Kidney glomerular epithelial cell (primary cell): ENCODE results near the gene TUBAL3.
"Not testable (repeated sequence)": the region's sequence is repeated elsewhere in the genome, so short reads cannot be mapped to it uniquely, and the experiment has no call there.

Experiments used
- DNase-seq: peaks from one replicate; lab custom pipeline; 2025; lab: John Stamatoyannopoulos, UW

The TUBAL3 gene

DNA sequence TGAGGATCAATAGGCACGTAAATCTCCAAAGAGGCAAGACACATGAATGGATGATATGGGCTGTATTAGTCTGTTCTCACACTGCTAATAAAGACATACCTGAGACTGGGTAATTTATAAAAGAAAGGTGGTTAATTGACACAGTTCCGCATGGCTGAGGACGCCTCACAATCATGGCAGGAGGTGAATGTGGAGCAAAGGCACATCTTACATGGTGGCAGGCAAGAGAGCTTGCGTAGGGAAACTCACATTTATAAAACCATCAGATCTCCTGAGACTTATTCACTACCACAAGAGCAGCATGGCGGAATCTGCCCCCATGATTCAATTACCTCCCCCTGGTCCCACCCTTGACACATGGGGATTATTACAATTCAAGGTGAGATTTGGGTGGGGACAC lies 25.4 kb downstream of the TUBAL3 start:
- DNase-seq, result not testable (repeated sequence)

DNA sequence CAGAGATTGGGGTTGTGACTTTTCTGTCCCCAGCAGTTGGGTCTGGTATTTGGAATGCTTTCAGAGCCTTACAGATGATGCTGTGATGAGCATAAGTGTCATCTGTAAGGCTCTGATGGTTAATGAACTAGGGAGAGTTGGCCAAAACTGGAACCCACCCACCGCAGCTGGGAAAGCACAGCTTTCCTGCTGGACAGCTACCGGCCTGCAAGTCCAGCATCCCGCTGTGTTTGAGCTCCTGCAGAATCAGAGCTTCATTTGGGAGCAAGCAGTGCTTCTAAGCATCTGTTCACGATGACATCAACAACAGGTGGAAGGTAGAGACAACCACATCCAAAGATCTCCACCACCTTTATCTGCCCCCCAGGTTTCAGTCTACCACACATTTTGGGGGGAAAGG lies 28.2 kb downstream of the TUBAL3 start:
- no peak for DNase-seq

DNA sequence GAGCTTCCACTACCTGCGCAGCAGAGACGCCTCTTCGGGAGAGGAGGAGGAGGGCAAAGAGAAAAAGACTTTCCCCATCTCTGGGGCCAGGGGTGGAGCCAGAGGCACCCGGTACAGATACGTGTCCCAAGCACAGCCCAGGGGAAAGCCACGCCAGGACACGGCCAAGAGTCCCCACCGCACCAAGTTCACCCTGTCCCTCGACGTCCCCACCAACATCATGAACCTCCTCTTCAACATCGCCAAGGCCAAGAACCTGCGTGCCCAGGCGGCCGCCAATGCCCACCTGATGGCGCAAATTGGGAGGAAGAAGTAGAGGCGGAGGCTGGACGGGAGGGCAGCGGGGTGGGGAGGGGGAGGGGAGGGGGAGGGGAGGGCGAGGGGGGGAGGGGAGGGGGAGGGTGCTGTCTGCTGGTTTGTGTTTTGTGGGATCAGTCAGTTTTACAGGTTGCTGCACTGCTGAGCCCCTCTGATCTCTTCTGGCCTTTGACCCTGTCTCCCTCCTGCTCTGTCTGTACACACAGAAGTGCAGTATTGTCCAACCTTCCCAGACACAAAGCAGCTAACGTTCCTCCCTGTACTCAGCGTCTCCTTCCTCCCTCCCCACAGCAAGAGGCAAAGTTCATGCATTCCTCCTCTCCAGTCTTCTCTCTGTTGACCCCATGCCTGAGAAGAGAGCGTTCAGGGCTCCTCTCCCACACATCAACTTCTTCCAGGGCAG lies 30.6 kb downstream of the TUBAL3 start:
- DNase-seq, result no peak

DNA sequence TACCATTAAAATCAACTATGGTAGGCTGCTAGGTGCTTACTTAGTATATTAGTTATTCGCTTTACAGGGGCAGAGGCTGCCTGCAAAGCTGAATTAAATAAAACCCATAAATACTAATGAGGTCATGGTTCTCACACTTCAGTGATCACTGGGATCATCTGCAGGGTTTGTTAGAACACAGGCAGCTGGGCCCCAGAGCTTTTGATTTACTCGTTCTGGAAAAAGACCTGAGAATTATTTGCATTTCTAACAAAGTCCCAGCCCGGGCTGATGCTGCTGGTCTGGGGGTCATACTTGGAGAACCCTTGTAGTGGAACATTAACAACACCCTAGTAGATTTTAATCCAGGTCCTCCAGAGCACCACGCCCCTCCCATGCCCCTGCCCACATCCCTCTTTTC lies 31.3 kb downstream of the TUBAL3 start:
- DNase-seq, result no peak

DNA sequence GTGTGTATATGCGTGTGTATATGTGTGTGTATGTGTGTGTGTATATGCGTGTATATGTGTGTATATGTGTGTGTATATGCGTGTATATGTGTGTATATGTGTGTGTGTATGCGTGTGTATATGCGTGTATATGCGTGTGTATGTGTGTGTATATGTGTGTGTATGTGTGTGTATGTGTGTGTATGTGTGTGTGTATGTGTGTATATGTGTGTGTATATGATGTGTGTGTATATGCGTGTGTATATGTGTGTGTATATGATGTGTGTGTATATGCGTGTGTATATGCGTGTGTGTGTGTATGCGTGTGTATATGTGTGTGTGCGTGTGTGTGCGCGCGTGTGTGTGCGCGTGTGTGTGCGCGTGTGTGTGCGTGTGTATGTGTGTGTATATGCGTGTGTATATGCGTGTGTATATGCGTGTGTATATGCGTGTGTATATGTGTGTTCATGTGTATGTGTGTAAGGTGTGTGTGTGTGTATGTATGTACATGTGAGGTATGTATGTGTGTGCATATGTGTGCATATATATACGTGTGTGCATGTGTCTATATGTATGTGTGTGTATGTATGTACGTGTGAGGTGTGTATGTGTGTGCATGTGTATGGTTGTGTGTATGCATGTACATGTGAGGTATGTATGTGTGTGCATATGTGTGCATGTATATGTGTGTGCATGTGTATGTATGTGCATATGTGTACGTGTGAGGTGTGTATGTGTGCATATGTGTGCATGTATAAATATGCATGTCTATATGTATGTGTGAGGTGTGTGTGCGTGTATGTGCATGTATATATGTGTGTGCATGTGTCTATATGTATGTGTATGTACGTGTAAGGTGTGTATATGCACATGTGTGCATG lies 33.9 kb downstream of the TUBAL3 start:
- no peak for DNase-seq

DNA sequence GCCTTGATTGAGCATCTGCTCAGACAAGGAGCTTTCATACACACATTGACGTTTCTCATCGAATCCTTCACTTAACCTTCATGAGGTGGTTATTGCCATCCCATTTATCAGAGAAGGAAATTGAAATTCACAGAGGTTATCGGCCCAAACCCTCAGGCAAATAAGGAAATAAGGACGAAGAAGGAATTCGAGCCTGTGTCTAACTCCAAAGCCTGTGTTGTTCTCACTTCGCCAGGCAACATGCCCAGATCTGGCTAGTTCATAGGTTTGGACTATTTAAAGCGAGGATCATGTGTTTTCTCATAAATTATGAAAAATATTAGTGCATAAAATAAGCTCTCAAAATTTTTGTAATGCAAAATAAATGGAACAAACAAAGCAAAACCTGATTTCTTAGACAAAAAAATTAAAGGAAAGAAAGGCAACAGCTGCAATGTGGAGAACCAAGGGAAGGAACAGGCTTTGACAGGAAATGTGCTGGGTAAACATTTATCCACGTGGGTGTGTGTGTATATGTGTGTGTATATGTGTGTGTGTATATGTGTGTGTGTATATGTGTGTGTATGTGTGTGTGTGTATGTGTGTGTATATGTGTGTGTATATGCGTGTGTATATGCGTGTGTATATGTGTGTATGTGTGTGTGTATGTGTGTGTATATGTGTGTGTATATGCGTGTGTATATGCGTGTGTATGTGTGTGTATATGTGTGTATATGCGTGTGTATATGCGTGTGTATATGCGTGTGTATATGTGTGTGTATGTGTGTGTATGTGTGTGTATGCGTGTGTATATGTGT lies 35.1 kb downstream of the TUBAL3 start:
- no peak for DNase-seq

DNA sequence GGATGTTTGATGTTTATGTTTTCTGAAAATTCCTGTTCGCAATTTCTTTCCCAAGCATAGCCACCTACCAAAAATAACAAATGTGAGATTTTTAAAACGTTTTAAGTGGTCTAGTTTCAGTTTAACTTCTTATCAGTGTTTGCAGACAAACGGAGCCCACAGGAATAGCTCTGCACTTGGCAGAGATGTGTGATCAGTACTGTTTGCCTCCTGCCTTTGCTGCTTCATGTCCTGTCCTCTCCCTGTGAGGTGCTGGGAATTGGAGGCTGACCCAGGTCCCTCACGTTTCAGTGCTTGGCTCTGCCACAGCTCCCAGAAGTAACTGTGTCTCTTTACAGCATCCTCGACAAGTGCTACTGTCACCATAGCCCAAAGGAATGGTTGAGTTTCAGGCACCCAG lies 38.7 kb downstream of the TUBAL3 start:
- DNase-seq, result no peak

DNA sequence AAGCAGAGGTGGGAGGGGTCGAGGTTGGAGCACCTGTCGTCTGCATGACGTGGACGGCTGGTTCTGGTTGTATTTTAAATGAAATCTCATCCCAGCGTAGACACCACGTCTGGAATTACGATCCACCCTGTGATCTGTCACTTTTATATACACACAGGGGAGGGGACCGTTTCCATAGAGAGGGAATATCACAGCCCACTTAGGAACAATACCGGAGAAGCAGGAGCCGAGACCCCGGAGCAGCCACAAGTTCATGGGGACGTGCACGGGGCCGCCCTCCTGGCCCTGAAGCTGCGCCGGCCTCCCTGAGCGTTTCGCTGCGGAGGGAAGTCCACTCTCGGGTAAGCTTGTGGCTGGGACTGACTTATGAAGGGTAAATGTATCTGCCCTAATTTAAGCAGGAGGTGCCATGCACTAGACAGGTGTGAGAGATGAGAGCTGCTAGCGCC lies 39.7 kb downstream of the TUBAL3 start, which contains the start of gene UCN3:
TSS of gene UCN3 (plus strand) at position 77 of the 449 bp plus-strand sequence. CDS start 8,755 bp downstream, outside the sequence.
- DNase-seq, result no peak

DNA sequence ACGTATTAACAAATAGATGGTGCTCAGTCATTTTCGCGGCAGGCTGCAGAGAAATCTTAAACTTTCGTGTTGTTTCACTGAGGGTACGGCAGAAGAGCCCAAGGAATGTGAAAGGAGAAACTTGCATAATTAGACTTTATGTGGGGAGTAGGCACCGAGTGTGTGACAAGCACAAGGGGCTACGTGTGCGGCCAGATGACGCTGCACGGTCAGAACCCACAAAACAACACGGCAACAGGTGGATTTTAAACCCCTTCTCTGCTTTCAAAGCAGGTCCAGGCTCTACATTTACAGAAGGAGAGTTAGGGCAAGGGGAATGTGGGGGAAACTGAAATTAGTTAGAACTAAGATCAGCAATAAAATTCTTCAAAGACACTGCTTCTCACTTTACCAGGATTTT lies 40.3 kb downstream of the TUBAL3 start:
- DNase-seq, result no peak

DNA sequence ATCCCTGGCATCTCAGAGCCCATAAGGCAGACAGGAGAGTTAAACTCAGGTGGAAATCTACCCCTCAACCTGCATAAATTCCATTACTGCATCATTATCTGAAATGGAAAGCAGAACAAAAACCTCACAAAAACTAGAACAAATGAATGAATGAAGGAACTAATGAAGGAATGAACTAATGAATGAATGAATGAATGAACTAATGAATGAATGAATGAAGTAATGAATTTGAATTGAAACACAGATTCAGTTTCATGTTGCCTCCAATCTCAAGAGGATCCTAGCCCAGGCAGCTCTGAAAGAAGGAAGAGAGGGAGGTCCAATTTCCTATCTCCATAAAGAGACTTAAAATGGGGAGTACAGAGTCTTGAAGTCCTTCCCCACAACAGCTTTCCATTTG lies 41.8 kb downstream of the TUBAL3 start:
- no peak for DNase-seq

DNA sequence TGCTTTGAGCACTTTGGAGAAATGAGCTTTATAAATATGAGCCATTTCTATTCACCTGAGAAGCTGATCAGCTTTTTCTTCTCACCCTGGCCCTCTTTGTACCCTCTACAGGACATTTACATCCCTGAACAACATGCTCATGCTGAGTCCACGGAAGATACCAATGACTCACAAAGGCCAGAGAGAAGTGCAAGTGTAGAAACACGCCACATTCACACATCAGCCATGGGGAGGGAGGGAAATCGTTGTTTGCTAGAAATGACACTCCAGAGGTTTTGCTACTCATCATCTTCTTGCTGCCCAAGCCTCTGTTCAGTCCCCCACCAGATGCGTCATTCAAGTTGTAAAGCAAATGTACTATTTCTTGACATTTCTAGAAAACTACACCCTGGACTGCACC lies 42.7 kb downstream of the TUBAL3 start:
- no peak for DNase-seq

DNA sequence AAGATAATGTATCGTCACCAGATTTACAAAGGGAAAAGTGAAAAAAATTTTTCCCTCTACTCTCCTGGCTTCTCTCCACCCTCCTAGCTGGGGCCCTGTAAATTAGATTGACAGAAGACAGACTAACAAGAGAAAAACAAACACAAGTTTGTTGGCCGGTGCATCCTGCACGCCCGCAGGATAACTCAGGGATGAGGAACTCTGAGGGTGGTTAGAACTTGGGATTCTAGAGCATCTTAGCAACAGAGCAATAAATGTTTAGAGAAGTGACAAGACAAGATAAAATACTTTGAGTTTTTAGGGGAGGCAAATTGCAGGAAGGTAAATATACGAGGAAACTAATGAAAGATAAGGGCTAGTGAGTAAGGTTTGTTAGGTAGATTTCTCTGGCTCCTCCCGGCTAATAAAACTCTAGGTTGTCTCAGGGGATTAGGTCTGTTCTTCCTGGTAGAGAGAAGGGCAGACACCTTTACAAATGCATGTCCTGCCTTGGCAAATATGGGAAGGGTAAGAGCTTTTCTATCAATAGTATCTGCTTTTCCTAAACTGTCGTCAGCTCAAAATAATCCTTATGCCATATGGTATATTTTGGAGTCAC lies 44.2 kb downstream of the TUBAL3 start:
- no peak for DNase-seq

DNA sequence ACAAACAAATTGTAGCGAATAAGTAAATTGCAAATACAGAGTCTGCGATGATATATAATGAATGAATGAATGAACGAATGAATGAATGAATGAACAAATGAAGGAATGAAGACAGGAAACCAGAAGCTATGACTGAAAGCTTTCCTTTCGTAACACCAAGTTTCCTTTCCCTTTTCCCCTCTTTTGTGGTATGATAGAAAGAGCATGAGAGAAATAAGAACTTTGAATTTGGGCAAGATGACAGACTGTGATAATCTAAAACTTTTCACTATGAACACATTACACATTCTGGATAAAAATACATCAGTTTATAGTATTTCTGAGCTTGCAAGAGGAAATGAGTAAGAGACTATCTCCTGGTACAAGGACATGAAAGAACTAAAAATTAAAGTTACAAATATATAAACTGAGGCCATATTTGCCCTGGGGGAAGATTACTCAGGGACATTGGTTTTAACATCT lies 48.3 kb downstream of the TUBAL3 start:
- no peak for DNase-seq

DNA sequence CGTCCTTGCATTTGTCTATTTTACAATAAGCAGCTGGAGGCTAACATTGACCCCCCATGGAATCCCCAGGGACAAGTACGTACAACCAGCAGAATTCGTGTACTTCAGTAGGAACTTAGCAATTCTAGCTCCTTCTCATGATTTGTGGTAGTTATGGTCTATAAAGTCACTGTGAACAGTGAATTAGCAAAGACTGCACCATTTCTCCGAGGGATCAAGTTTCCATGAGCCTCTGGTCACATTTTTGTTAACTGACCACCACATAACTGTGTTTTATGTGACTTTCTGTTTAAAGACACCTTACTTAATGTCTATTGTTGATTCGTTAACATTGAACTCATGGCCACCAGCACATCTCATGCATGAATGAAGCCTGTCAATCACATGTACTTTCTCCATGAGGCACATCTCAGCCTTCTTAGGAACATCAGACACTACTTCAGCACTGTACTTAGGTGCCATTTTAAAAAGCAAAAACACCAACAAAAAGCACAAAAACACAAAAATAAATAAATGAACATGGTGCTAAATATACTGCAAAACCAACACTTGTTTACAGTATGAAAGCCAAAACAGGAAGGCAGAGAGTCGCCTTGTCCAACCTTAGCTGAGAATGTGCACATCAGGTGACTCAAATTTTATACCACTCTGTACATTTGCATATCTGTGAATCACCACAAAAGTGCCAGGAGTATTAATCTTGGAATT lies 48.9 kb downstream of the TUBAL3 start:
- DNase-seq, result no peak

DNA sequence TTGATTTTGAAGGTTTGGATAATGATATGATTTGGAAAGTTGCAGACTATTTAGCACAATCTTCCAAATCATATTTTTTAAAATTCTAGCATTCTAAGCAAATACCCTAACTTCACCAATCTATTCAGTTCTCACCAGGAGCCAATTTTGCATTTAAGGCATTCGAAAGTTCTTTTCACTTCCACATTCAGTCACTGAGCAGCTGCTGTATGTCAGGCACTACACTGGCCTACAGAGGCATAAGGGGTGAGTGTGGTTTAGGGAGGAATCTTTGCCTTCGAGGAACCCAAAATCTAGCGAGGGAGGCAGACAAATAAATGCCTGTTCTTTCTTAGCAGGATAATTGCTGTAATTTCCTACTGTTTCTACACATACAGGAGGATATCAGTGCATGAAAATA lies 50.6 kb downstream of the TUBAL3 start:
- no peak for DNase-seq

DNA sequence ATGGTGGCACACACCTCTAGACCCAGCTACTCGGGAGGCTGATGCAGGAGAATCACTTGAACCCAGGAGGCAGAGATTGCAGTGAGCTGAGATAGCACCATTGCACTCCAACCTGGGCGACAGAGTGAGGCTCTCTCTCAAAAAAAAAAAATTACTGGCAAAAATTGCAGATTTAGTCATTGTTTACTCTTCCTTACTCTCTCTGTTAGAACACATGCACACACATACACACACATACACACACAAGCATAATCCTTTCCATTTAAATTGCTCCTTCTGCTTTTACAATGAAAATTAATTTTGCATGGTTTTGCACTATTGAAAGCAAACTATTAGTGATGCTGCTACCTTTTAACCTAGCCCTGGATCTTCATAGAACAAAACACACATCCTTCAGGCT lies 55.3 kb downstream of the TUBAL3 start:
- no peak for DNase-seq

DNA sequence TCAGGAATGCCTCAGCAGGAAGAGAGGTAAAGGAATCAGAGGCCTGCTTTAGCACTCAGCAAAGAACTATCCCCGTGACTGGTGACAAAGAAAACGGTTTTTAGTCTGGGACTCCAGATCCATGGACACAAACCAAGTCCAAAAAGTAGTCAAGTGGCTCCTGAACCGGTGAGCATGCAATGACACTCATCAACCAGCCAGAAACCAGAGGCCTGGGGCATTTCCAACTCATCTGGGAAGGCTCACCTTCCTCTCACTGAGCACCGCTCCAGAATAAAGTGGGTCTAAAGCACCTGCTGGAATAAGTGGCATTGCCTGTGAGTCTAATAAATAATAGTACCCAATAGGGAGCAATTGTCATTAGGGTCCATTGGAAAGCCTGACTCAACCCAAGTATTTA lies 57.7 kb downstream of the TUBAL3 start:
- no peak for DNase-seq

DNA sequence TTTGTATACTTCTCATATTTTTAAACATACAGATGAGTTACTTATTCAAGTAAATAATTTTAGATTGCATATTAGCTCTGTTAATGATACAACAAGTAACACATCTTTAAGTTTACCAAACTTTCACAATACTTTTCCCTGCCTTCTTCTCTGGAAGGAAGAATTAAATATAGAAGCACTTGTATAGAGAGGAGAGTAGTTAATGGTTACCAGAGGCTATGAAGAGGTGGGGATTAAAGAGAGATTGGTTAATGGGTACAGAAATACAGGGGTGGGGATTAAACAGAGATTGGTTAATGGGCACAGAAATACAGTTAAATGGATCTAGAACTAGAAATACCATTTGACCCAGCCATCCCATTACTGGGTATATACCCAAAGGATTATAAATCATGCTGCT lies 59.9 kb downstream of the TUBAL3 start:
- DNase-seq, result no peak

DNA sequence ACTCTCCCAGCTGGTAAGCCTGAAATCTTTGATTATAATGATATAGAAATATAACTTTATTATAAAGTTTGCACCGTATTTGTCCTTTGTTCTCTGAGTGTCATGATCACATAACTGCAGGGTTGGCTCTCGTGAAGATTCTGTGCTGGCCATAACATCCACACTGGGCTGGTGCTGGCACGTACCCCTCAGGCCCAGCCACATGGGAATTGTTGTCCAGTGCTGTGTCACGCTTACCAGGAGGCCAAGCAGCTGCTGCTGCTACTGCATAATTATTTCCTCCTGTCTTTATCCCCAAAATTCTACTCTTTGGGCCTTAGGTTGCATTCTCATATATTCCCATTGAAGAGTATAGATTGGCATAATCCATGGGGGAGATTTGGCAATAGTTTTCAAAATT lies 60.6 kb downstream of the TUBAL3 start:
- DNase-seq, result no peak

DNA sequence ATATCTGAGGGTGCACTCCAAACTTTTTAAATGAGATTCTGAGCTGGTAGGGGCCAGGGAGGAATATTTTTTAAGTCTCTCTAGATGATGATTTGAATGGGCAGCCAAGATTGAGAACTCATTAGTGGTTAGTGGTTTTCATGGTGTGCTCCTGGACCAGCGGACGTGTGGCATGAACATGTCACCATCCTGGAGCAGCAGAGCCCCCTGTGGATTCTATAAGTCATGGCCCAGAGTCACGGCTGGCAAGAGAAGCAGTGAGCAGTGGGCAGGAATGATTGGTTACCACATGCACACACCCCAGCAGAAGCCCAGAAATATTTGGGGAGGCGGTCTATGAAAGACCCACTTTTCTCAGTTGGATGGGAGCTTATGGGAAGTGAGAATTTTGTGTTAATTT lies 61.1 kb downstream of the TUBAL3 start:
- peak; percentile 41 for DNase-seq
